Measurements from ENCODE around the gene PNPLA1.

- TF ChIP-seq CTCF (conservative IDR thresholded peaks at IDR 0.05; ENCODE audit: low read depth, low read length) (no peak), EZH2 (IDR thresholded peaks at IDR 0.05; ENCODE audit: low read length, unreplicated experiment) (no peak)
Measured at GRCh38 chr6:36220226-36220625, 49.6 kb upstream of the PNPLA1 start.
